Adrenal gland (tissue), 12 donors: ENCODE results near the gene CKAP2L. TPM values are rescaled to one million over a fixed set of nuclear protein-coding genes. Genes with fewer than 3 reads are reported as not detected.
A peak's percentile ranks its signal among the peaks of the same experiment; 100 is the strongest.

Experiments used
- DNase-seq, 7 donors: peaks; one replicate each; pipeline ENCODE4 v3.0.0-alpha.2; 2019 to 2020
- H3K27ac ChIP-seq, 5 donors: fragments of 200-600 bp; sonication (generic) in 4 of 5; 1 replicate in 3 of 5; 2 replicates in 2 of 5; pipeline versions ENCODE4 v1.5.1 to v1.8.0; 2016 to 2020; ENCODE audit warnings: mild to moderate bottlenecking in 1 of 5
- H3K27me3 ChIP-seq: fragments of 200-600 bp; 2 replicates; pipeline ENCODE4 v1.8.0; 2021
- H3K36me3 ChIP-seq, 2 donors: fragments of 200-600 bp; replicated peaks in 1 of 2; 1 replicate in 1 of 2; 2 replicates in 1 of 2; pipeline versions ENCODE4 v1.5.1 to v1.8.0; 2018 to 2022
- H3K4me1 ChIP-seq, 2 donors: fragments of 200-600 bp; replicated peaks in 1 of 2; 1 replicate in 1 of 2; 2 replicates in 1 of 2; pipeline versions ENCODE4 v1.5.1 to v1.8.0; 2018 to 2021
- H3K4me3 ChIP-seq, 4 donors: fragments of 200-600 bp; sonication (generic) in 3 of 4; one replicate each; pipeline ENCODE4 v1.5.1; 2016 to 2018
- H3K9me3 ChIP-seq, 3 donors: fragments of 200-600 bp; sonication (generic) in 1 of 3; replicated peaks in 1 of 3; 1 replicate in 2 of 3; 2 replicates in 1 of 3; pipeline versions ENCODE4 v1.5.1 to v1.8.0; 2016 to 2021
- POLR2A ChIP-seq, 2 donors: fragments of 450-650 bp; IDR thresholded peaks; one replicate each; pipeline ENCODE4 v1.6.1; 2017; ENCODE audit warnings: antibody characterized with exemption in 2 of 2, mild to moderate bottlenecking in 2 of 2, moderate library complexity in 1 of 2
- WGBS, 4 donors: extraction: QIAGEN DNeasy Blood & Tissue Kit in 2 of 4; methylation state at CpG; one replicate each; pipeline versions ENCODE4 v1.1.5 to v1.1.7; 2013 to 2017; 5-methylcytosine and 5-hydroxymethylcytosine counted together
- intact Hi-C, 2 donors: fragments of 100-400 bp; cut with DNase I; formaldehyde crosslinking; loops; one replicate each; pipeline versions ENCODE4 v1.14.1 to v1.15.0; 2022 to 2023
- polyA plus RNA-seq, 3 donors: library from polyadenylated mRNA; stranded (reverse); fragments of 200-250 nt in 2 of 3; fragments of 350-450 nt in 1 of 3; fragmentation: Illumina TruSeq in 1 of 3; extraction: RNeasy Lipid Tissue Mini Kit (QIAGEN cat#74804) in 1 of 3; gene quantifications; one replicate each; pipeline ENCODE4 v1.2.3, GENCODE V29; 2013 to 2014
- total RNA-seq, 9 donors: library from RNA; depleted of rRNA in 4 of 9; stranded (reverse); fragments of >200 nt in 4 of 9; fragments of 120-200 nt in 1 of 9; fragmentation: NEBNext Ultra II Directional in 1 of 9; extraction: Animal tissue kit (Norgen Biotek cat#: 25700) in 1 of 9; gene quantifications; one replicate each; pipeline versions ENCODE4 v1.1.0 to v1.2.4, GENCODE V29; 2013 to 2023
- TF ChIP-seq, protein P1 (sequence below), 6 experiments: fragments of 450-650 bp in 4 of 6; fragments of 200-600 bp in 2 of 6; sonication (generic) in 1 of 6; IDR thresholded peaks; 1 replicate in 5 of 6; 2 replicates in 1 of 6; pipeline versions ENCODE4 v1.5.1 to v1.8.0; 2016 to 2021; ENCODE audit warnings: antibody characterized with exemption in 6 of 6, mild to moderate bottlenecking in 2 of 6, moderate library complexity in 1 of 6
- donor health status: healthy with polysubstance abuse.
- donor health status: Bipolar disorder and iron deficiency.
- donor health status: DM: yes; HTN: yes; CAD: no.
- donor health status: DM: no; HTN: no; CAD: no.
- donor health status: DM: no; HTN: no; CAD: no.
- donor health status: DM: yes; HTN: yes; CAD: no.

The CKAP2L gene
- total and polyA plus RNA-seq, 12 donors, result 0.10 to 6.9 (median 0.81) TPM; not detected in 2

DNA sequence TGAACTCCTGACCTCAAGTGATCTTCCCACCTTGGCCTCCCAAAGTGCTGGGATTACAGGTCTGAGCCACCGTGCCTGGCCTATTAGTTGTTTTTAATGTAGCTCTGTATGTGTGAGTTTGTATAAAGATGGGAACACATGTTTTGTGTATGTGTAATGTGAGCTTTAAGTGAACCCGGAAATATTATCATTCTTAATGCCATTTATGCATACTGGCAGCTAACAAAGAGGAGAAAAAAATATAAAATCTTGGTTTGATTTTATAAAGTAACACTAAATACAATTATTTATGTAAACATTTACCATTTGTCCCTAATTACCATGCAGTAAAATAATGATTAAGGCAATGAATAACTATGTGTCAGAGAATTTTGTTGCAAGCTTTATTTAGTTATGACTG is 9.1 kb upstream of the CKAP2L start:
- intact Hi-C loops, result no loop called here
- H3K4me3 ChIP-seq, result no peak overlapping the region
- DNase-seq, result no peak
- no peak overlapping the region for H3K27ac ChIP-seq
- no peaks in the 10 kb centered on the region for H3K4me1 ChIP-seq
- no peaks in the 10 kb centered on the region for H3K27me3 ChIP-seq
- no peaks in the 10 kb centered on the region for H3K9me3 ChIP-seq
- H3K36me3 ChIP-seq, result no peaks in the 10 kb centered on the region
- TF ChIP-seq POLR2A (IDR thresholded peaks at IDR 0.05), result no peak
- TF ChIP-seq, protein P1, sequence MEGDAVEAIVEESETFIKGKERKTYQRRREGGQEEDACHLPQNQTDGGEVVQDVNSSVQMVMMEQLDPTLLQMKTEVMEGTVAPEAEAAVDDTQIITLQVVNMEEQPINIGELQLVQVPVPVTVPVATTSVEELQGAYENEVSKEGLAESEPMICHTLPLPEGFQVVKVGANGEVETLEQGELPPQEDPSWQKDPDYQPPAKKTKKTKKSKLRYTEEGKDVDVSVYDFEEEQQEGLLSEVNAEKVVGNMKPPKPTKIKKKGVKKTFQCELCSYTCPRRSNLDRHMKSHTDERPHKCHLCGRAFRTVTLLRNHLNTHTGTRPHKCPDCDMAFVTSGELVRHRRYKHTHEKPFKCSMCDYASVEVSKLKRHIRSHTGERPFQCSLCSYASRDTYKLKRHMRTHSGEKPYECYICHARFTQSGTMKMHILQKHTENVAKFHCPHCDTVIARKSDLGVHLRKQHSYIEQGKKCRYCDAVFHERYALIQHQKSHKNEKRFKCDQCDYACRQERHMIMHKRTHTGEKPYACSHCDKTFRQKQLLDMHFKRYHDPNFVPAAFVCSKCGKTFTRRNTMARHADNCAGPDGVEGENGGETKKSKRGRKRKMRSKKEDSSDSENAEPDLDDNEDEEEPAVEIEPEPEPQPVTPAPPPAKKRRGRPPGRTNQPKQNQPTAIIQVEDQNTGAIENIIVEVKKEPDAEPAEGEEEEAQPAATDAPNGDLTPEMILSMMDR (IDR thresholded peaks at IDR 0.05), result no peak
- WGBS, 4 donors, result 83 to 90% (median 88%) methylated on average over 2 of the region's 2 CpGs

DNA sequence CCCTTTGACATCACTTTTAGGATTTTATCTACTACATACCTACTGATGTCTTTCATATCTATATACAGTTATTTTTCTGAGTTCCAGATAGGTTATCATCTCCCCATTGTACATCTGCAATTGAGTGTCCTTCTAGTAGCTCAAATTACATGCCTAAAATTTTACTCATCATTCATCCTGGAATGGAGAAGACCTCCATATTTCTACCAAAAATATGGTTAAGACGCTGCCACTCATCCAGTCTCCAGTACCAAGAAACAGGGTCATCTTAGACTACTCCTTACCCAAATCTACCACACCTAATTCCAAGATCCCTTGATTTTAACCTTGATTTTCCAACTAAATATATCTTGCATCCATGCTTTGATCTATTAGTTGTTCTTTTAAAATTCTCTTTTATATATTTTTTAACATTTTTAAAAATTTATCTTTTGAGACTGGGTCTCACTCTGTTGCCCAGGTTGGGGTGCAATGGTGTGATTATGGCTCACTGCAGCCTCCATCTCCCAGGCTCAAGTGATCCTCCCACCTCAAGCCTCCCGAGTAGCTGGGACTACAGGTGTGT is 8.6 kb upstream of the CKAP2L start:
- no peaks in the 10 kb centered on the region for H3K36me3 ChIP-seq
- H3K27ac ChIP-seq, result no peak overlapping the region
- no peak for DNase-seq
- intact Hi-C loops, result no loop called here
- H3K4me3 ChIP-seq, result no peak overlapping the region
- H3K27me3 ChIP-seq, result no peaks in the 10 kb centered on the region
- TF ChIP-seq, protein P1 (IDR thresholded peaks at IDR 0.05), result no peak
- no peak for TF ChIP-seq POLR2A (IDR thresholded peaks at IDR 0.05)
- H3K9me3 ChIP-seq, result no peaks in the 10 kb centered on the region
- 43 to 89% (median 53%) methylated on average over 2 of the region's 2 CpGs for WGBS, 4 donors
- H3K4me1 ChIP-seq, result no peaks in the 10 kb centered on the region

DNA sequence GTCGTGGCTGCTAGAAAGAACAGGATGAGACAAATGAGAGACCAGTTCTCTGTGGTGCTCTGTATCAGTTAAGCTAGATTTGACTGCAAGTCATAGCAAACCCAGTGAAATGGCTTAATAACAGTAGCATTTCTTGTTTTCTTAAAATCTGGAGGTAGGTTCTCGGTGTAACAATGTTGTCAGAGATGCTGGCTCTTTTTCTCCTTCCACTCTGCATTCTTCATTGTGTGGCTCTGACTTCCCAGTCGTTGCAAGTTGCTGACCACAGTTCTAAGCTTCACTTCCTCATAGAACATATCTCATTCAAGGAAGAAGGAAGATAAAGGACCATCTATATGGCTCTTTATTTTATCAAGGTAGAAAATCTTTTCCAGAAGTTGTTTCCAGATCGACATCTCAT is 7.9 kb upstream of the CKAP2L start:
- H3K27me3 ChIP-seq, result no peaks in the 10 kb centered on the region
- TF ChIP-seq, protein P1 (IDR thresholded peaks at IDR 0.05), result no peak
- TF ChIP-seq POLR2A (IDR thresholded peaks at IDR 0.05), result no peak
- H3K9me3 ChIP-seq, result no peaks in the 10 kb centered on the region
- intact Hi-C loops, result no loop called here
- no peak overlapping the region for H3K27ac ChIP-seq
- DNase-seq, result no peak
- H3K4me3 ChIP-seq, result no peak overlapping the region
- WGBS, 4 donors, result 75 to 79% (median 76%) methylated on average over 4 of the region's 4 CpGs
- H3K4me1 ChIP-seq, result no peaks in the 10 kb centered on the region
- no peaks in the 10 kb centered on the region for H3K36me3 ChIP-seq

DNA sequence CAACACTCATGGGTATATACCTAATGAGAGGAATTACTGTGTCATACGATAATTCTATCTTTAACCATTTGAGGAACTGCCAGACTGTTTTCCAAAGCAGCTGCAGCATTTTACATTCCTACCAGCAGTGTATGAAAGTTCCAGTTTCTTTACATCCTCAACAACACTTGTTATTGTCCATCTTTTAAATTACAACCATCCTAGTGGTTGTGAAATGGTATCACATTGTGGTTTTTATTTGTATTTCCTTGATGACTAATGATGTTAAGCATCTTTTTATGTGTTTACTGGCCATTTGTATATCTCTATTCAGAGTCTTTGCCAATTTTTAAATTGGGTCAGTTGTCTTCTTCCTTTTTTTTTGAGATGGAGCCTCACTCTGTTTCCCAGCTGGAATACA is 4.0 kb upstream of the CKAP2L start:
- Histone ChIP-seq H3K9me3 (no peaks in the 10 kb centered on the region), H3K4me3 (no peak overlapping the region), H3K4me1 (peaks cover 6 to 11% of the 10 kb centered on the region in 2 donors), H3K36me3 (no peaks in the 10 kb centered on the region), H3K27me3 (no peaks in the 10 kb centered on the region), H3K27ac (no peak overlapping the region)
- intact Hi-C loops, result no loop called here
- WGBS, 4 donors, result 48 to 59% (median 52%) methylated on average over 1 of the region's 1 CpG
- TF ChIP-seq, protein P1 (IDR thresholded peaks at IDR 0.05), result peak in 1 of 6 experiments; percentile 10
- no peak for TF ChIP-seq POLR2A (IDR thresholded peaks at IDR 0.05)
- no peak for DNase-seq
